Fibroblast of lung (primary cell): ENCODE results near the gene CSTF2T. TPM values are rescaled to one million over a fixed set of nuclear protein-coding genes. Genes with fewer than 3 reads are reported as not detected.
A peak's percentile ranks its signal among the peaks of the same experiment; 100 is the strongest.

Experiments
- DNase-seq, 2 donors: peaks; one replicate each; pipeline versions ENCODE4 v3.0.0 to v3.0.0-alpha.2; 2010; ENCODE audit warnings: low read depth in 2 of 2
- H2AFZ ChIP-seq: 2 replicates; pipeline ENCODE4 v1.5.1; 2012; ENCODE audit warnings: low read length, control low read depth, inconsistent platforms
- H3K27ac ChIP-seq: 2 replicates; pipeline ENCODE4 v1.5.1; 2011; ENCODE audit warnings: low read length, control low read depth; ENCODE audit not compliant: insufficient read depth
- H3K27me3 ChIP-seq: 2 replicates; pipeline ENCODE4 v1.5.1; 2011; ENCODE audit warnings: mild to moderate bottlenecking, low read length; ENCODE audit not compliant: control insufficient read depth, insufficient read depth
- H3K36me3 ChIP-seq: 2 replicates; pipeline ENCODE4 v1.5.1; 2011; ENCODE audit warnings: low read length; ENCODE audit not compliant: control insufficient read depth, insufficient read depth
- H3K4me1 ChIP-seq: 2 replicates; pipeline ENCODE4 v1.5.1; 2011; ENCODE audit warnings: low read length; ENCODE audit not compliant: control insufficient read depth, insufficient read depth; ENCODE audit errors: extremely low read depth
- H3K4me2 ChIP-seq: 2 replicates; pipeline ENCODE4 v1.5.1; 2011; ENCODE audit warnings: low read length, control low read depth; ENCODE audit not compliant: insufficient read depth; ENCODE audit errors: extremely low read depth
- H3K4me3 ChIP-seq, 4 experiments: fragments of 200-600 bp in 1 of 4; sonication (generic) in 1 of 4; replicated peaks in 1 of 4; 2 replicates each; pipeline ENCODE4 v1.5.1; 2011 to 2016; ENCODE audit warnings: low read length in 4 of 4, low read depth in 3 of 4, mild to moderate bottlenecking in 3 of 4, control low read depth in 2 of 4, inconsistent platforms in 1 of 4, mixed read lengths in 1 of 4; ENCODE audit not compliant: insufficient read depth in 1 of 4; ENCODE audit errors: control extremely low read depth in 1 of 4
- H3K79me2 ChIP-seq: 2 replicates; pipeline ENCODE4 v1.5.1; 2012; ENCODE audit warnings: mild to moderate bottlenecking, low read length, inconsistent platforms; ENCODE audit not compliant: control insufficient read depth, insufficient read depth
- H3K9ac ChIP-seq: 2 replicates; pipeline ENCODE4 v1.5.1; 2011; ENCODE audit warnings: mild to moderate bottlenecking, low read length, control low read depth; ENCODE audit not compliant: insufficient read depth
- H3K9me3 ChIP-seq: 2 replicates; pipeline ENCODE4 v1.5.1; 2012; ENCODE audit warnings: low read depth, low read length; ENCODE audit not compliant: control insufficient read depth, insufficient read depth
- H4K20me1 ChIP-seq: 2 replicates; pipeline ENCODE4 v1.5.1; 2011; ENCODE audit warnings: low read length; ENCODE audit not compliant: control insufficient read depth, insufficient read depth; ENCODE audit errors: extremely low read depth
- EZH2 ChIP-seq: IDR thresholded peaks from 2 replicates; pipeline ENCODE4 v1.5.1; 2012; ENCODE audit warnings: low read length, control low read depth, mild to moderate bottlenecking; ENCODE audit errors: missing control alignments
- polyA minus RNA-seq: library from RNA; depleted of rRNA, polyadenylated mRNA; stranded (reverse); fragments of >200 nt; gene quantifications from 2 replicates; pipeline ENCODE4 v1.2.3, GENCODE V29; 2011; ENCODE audit warnings: low replicate concordance
- polyA plus RNA-seq, 2 donors: library from polyadenylated mRNA; depleted of rRNA in 1 of 2; stranded (reverse) in 1 of 2; unstranded in 1 of 2; fragments of >200 nt; gene quantifications; 2 replicates each; pipeline ENCODE4 v1.2.1, GENCODE V29; 2011 to 2012; ENCODE audit warnings: missing spikeins in 1 of 2
- total RNA-seq: library from RNA; depleted of rRNA; stranded (reverse); fragments of >200 nt; gene quantifications from 2 replicates; pipeline ENCODE4 v1.2.1, GENCODE V29; 2014
- TF ChIP-seq, protein P1 (sequence below), 2 donors: IDR thresholded peaks in 1 of 2; conservative IDR thresholded peaks in 1 of 2; 1 replicate in 1 of 2; 2 replicates in 1 of 2; pipeline ENCODE4 v1.5.1; 2011 to 2012; ENCODE audit warnings: low read length in 2 of 2, control low read depth in 1 of 2, inconsistent platforms in 1 of 2, low read depth in 1 of 2, mild to moderate bottlenecking in 1 of 2

Gene CSTF2T, protein sequence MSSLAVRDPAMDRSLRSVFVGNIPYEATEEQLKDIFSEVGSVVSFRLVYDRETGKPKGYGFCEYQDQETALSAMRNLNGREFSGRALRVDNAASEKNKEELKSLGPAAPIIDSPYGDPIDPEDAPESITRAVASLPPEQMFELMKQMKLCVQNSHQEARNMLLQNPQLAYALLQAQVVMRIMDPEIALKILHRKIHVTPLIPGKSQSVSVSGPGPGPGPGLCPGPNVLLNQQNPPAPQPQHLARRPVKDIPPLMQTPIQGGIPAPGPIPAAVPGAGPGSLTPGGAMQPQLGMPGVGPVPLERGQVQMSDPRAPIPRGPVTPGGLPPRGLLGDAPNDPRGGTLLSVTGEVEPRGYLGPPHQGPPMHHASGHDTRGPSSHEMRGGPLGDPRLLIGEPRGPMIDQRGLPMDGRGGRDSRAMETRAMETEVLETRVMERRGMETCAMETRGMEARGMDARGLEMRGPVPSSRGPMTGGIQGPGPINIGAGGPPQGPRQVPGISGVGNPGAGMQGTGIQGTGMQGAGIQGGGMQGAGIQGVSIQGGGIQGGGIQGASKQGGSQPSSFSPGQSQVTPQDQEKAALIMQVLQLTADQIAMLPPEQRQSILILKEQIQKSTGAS
- total RNA-seq: 14.9 and 20.0 TPM in 2 replicates
- 5.9 and 8.3 TPM in 2 replicates for polyA plus RNA-seq
- 10.1 and 14.4 TPM in 2 replicates for polyA plus RNA-seq (2012)
- polyA minus RNA-seq: 12.6 and 13.2 TPM in 2 replicates

DNA sequence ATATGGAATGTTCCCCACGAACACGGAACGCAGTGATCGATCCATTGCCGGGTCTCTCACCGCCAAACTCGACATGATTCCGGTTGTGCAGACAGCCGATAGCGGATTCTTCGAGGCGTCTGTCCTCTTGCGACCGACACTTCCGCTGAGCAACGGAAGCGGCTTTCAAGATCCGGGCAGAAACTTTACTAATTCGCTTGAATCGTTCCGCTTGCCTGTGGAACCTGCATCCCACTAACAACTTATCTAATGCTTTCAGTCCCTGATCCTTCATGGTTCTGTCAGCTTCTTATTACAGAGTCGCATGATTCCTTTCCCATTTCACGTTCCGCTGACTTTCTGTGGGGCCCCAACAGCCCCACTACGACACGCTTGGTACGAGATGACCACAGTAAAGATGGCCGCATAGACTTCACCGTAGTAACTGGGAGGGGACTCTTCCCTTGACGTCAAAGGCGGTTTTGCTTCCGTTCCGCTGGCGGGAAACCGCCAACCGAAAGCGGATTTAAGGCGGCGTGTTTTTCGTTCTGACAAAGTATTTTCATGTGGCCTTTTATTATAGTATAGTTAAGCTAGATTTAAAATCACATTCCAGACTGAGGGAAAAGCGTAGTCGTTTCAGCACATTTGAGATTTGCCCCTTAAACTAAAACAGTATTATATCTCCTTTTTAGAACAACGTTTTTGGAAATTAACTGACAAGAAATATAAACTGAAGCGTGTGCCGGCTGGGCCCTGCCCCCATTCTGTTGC lies at the start of gene CSTF2T:
TSS of gene CSTF2T (minus strand) at position 121 of the 753 bp plus-strand sequence. CDS start at position 75, 46 bp downstream.
- DNase-seq: peak; percentile 94 to 98
- Histone ChIP-seq H3K4me1 (peaks cover 3% of the 10 kb centered on the region), H3K9me3 (no peaks in the 10 kb centered on the region), H3K9ac (peak within 1 kb of the TSS; percentile 80), H3K27me3 (no peaks in the 10 kb centered on the region), H3K79me2 (peaks cover 25% of the 10 kb centered on the region), H2AFZ (peak within 1 kb of the TSS; percentile 95), H3K36me3 (no peaks in the 10 kb centered on the region), H3K27ac (peak within 1 kb of the TSS; percentile 98), H3K4me3 (peak within 1 kb of the TSS; percentile 68 to 96 (median 85)), H3K4me2 (peak within 1 kb of the TSS; percentile 94), H4K20me1 (peaks cover 1% of the 10 kb centered on the region)
- TF ChIP-seq, protein P1, sequence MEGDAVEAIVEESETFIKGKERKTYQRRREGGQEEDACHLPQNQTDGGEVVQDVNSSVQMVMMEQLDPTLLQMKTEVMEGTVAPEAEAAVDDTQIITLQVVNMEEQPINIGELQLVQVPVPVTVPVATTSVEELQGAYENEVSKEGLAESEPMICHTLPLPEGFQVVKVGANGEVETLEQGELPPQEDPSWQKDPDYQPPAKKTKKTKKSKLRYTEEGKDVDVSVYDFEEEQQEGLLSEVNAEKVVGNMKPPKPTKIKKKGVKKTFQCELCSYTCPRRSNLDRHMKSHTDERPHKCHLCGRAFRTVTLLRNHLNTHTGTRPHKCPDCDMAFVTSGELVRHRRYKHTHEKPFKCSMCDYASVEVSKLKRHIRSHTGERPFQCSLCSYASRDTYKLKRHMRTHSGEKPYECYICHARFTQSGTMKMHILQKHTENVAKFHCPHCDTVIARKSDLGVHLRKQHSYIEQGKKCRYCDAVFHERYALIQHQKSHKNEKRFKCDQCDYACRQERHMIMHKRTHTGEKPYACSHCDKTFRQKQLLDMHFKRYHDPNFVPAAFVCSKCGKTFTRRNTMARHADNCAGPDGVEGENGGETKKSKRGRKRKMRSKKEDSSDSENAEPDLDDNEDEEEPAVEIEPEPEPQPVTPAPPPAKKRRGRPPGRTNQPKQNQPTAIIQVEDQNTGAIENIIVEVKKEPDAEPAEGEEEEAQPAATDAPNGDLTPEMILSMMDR (conservative IDR thresholded peaks at IDR 0.05 in 1 of 2, IDR thresholded peaks at IDR 0.05 in 1 of 2; ENCODE audit: low read depth in 1 of 2, low read length in 2 of 2): no peak
- TF ChIP-seq EZH2: no peak

DNA sequence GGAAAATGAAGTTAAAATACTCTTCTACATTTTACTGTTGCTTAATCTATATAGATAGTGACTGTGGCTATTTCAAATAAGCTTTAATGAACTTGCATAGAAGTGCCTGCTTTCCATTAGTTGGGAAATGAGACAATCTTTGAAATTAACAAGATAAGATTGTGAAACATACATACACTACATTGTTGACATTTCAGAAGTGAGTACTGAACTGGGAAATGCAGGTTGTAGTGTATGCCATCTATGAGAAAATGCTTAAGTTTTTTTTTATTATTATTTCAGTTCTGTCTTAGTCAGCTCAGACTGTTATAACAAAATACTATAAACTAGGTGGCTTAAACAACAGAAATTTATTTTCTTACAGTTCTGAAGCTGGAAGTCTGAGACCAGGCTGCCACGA lies 49.6 kb upstream of the CSTF2T start:
- DNase-seq: no peak
- no peak overlapping the region for H3K27ac ChIP-seq

More for the DNA sequence above, 49.6 kb upstream of the CSTF2T start:
- Histone ChIP-seq H2AFZ (no peak overlapping the region), H4K20me1 (no peaks in the 10 kb centered on the region), H3K27me3 (no peaks in the 10 kb centered on the region), H3K4me2 (no peak overlapping the region), H3K9ac (no peak overlapping the region), H3K4me3 (no peak overlapping the region), H3K4me1 (no peaks in the 10 kb centered on the region), H3K79me2 (no peaks in the 10 kb centered on the region), H3K9me3 (no peaks in the 10 kb centered on the region), H3K36me3 (no peaks in the 10 kb centered on the region)
- no peak for TF ChIP-seq EZH2
- TF ChIP-seq, protein P1 (conservative IDR thresholded peaks at IDR 0.05 in 1 of 2, IDR thresholded peaks at IDR 0.05 in 1 of 2; ENCODE audit: low read depth in 1 of 2, low read length in 2 of 2): no peak
